ENCODE results near the gene LMAN2. TPM values are rescaled to one million over a fixed set of nuclear protein-coding genes. Genes with fewer than 3 reads are reported as not detected.
"Not testable (repeated sequence)": the region's sequence is repeated elsewhere in the genome, so short reads cannot be mapped to it uniquely, and the experiment has no call there.

LMAN2 gene
- total RNA-seq, 1 donor from 2014 or later = 88.0 TPM

- TF ChIP-seq, protein P1, sequence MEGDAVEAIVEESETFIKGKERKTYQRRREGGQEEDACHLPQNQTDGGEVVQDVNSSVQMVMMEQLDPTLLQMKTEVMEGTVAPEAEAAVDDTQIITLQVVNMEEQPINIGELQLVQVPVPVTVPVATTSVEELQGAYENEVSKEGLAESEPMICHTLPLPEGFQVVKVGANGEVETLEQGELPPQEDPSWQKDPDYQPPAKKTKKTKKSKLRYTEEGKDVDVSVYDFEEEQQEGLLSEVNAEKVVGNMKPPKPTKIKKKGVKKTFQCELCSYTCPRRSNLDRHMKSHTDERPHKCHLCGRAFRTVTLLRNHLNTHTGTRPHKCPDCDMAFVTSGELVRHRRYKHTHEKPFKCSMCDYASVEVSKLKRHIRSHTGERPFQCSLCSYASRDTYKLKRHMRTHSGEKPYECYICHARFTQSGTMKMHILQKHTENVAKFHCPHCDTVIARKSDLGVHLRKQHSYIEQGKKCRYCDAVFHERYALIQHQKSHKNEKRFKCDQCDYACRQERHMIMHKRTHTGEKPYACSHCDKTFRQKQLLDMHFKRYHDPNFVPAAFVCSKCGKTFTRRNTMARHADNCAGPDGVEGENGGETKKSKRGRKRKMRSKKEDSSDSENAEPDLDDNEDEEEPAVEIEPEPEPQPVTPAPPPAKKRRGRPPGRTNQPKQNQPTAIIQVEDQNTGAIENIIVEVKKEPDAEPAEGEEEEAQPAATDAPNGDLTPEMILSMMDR (IDR thresholded peaks at IDR 0.05) = no peak
- ChIA-PET CTCF (interaction anchor here (1.1 to 2.2 kb wide), 9 partner anchors 9 to 222 kb away, joined by 3 to 7 read pairs (median 4); partner anchors contain the start of genes FGFR4 and PDLIM7), POLR2A (interaction anchor here (1.1 to 1.4 kb wide), 2 partner anchors 9 to 201 kb away, joined by 3 to 4 read pairs; partner anchors contain the start of gene DOK3)
- Mint-ChIP-seq H3K4me3 (no peak overlapping the region), H3K9me3 (no peaks in the 10 kb centered on the region), H3K4me1 (peaks cover 64% of the 10 kb centered on the region), H3K36me3 (ENCODE audit: low read depth) (peaks cover 22% of the 10 kb centered on the region), H3K27me3 (no peaks in the 10 kb centered on the region), H3K27ac (peak overlapping the region; percentile 37)
- ATAC-seq (ENCODE audit: low read depth) (no peak), DNase-seq (no peak)
- intact Hi-C loops (cut with micrococcal nuclease) = no loop called here
Measured at GRCh38 chr5:177308740-177309139, 42.7 kb downstream of the LMAN2 start.

DNA sequence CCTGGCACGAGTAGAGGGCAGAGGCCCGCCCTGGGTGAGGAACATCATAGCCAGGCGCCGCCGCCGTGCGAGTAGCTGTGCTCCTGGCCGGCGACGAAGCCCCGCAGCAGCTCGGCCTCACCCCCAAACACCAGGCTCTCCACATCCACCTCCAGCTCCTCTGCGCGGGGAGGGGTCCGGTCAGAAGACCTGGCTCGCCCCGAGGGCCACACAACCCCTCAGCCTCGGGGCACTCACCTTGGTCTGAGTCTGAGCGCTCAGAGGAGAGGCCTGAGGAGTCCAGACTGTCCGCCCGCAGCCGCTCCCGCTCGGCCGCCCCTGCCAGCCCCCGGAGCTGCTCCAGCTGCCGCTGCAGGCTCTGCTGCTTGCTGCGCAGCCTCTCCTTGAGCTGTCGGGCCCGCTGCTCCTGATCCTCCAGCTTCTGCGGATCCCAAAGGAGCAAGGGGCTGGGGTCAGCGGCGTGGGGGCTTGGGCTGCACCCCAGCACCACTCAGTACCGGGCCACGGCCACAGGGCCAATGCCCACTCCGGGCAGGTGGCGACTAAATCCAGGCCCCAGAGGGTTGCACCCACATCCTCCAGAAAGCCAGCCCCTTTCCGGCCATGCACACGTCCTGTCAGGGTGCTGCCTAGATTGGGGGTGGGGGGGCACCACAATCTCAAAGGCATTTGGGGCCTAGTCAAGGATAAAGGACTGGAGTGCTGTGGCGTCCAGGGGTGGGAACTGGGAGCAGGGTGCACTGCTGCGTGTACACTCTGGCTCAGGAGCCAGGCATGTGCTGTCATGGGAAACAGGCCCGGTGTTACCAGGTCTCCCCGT, 43.7 kb downstream of the LMAN2 start:
- H3K36me3 Mint-ChIP-seq (ENCODE audit: low read depth) = peaks cover 25% of the 10 kb centered on the region
- H3K27me3 Mint-ChIP-seq = no peaks in the 10 kb centered on the region
- ChIA-PET POLR2A (interaction anchor here (0.6 to 1.4 kb wide), 3 partner anchors 10 to 202 kb away, joined by 3 to 8 read pairs (median 4); partner anchors contain the start of gene DOK3), CTCF (interaction anchor here (1.1 kb wide), 1 partner anchor 45 kb away, joined by 4 read pairs; no protein-coding TSS in a partner anchor)
- H3K4me1 Mint-ChIP-seq = peaks cover 64% of the 10 kb centered on the region
- intact Hi-C loops (cut with micrococcal nuclease) = no loop called here
- TF ChIP-seq, protein P1 (IDR thresholded peaks at IDR 0.05) = no peak
- ATAC-seq (ENCODE audit: low read depth) (no peak), DNase-seq (no peak)
- H3K4me3 Mint-ChIP-seq = no peak overlapping the region
- no peaks in the 10 kb centered on the region for H3K9me3 Mint-ChIP-seq
- no peak overlapping the region for H3K27ac Mint-ChIP-seq

DNA sequence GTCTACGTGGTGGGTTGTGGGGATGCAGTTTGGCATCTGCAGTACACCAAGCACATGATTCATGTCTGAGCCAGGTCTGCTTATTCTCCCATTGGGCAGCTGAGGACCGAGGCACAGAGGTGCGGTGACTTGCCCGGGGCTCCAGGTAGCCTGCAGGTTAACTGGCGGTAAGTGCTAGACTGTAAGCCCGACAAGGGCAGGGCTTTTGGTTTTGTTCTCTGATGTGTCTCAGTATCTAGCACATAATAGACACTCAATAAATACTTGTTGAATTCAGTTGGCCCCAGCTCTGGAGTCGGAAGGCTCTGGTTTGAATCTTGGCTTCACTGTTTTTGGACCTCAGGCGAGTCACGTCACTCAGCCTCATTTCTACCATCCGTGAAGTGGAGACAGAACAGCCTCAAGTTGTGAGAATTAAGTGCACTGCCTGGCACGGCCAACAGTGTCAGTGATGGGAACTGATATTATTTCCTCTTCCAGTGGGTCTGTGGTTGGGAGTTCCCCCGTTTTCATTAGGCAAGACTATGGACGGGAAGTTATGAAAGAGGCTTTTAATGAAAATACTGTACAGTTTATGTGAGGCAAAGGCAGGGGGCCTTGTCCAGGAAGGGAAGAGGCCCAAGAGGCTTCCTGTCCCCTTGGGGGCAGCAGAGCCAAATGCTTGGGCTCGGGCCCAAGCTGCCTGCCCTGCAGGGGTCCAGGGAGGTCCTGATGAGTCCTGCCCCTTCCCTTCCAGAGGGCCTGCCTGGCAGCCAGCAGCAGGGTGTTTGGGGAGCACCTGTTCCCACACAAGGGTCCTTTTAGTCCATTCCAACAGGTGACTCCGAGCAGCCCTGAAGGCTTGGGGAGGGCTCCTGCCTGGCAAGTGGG, 44.6 kb downstream of the LMAN2 start:
- H3K9me3 Mint-ChIP-seq = no peaks in the 10 kb centered on the region
- DNase-seq (no peak), ATAC-seq (ENCODE audit: low read depth) (no peak)
- H3K27me3 Mint-ChIP-seq = no peaks in the 10 kb centered on the region
- peak overlapping the region; percentile 29 for H3K4me3 Mint-ChIP-seq
- TF ChIP-seq, protein P1 (IDR thresholded peaks at IDR 0.05) = no peak
- intact Hi-C loops (cut with micrococcal nuclease) = no loop called here
- ChIA-PET CTCF (no interaction called here), POLR2A (interaction anchor here (0.5 to 1.0 kb wide), 3 partner anchors 11 to 186 kb away, joined by 3 to 8 read pairs (median 4); no protein-coding TSS in a partner anchor)
- peaks cover 69% of the 10 kb centered on the region for H3K4me1 Mint-ChIP-seq
- H3K27ac Mint-ChIP-seq = peak overlapping the region; percentile 36
- H3K36me3 Mint-ChIP-seq (ENCODE audit: low read depth) = peaks cover 25% of the 10 kb centered on the region

DNA sequence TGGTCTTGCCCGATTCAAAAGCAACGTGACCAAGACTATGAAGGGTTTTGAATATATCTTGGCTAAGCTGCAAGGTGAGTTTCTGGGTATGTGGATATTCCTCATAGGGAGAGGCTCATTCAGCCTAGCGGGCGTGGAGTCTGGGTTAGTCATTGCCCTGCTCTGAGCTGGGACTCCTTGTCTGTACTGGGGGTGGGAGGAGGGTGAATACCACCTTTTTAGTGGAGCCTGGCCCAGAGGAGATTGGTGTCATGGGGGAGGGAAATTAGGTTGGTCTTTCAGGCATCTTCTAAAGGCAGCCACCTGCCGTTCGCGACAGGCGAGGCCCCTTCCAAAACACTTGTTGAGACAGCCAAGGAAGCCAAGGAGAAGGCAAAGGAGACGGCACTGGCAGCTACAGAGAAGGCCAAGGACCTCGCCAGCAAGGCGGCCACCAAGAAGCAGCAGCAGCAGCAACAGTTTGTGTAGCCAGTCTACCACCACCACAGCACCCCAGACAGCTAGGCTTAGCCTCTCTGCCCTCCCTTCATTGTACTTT, 45.3 kb downstream of the LMAN2 start:
- ATAC-seq (ENCODE audit: low read depth); intact Hi-C loops (cut with micrococcal nuclease): not testable (repeated sequence)
- H3K36me3 Mint-ChIP-seq (ENCODE audit: low read depth) = peaks cover 25% of the 10 kb centered on the region

DNA sequence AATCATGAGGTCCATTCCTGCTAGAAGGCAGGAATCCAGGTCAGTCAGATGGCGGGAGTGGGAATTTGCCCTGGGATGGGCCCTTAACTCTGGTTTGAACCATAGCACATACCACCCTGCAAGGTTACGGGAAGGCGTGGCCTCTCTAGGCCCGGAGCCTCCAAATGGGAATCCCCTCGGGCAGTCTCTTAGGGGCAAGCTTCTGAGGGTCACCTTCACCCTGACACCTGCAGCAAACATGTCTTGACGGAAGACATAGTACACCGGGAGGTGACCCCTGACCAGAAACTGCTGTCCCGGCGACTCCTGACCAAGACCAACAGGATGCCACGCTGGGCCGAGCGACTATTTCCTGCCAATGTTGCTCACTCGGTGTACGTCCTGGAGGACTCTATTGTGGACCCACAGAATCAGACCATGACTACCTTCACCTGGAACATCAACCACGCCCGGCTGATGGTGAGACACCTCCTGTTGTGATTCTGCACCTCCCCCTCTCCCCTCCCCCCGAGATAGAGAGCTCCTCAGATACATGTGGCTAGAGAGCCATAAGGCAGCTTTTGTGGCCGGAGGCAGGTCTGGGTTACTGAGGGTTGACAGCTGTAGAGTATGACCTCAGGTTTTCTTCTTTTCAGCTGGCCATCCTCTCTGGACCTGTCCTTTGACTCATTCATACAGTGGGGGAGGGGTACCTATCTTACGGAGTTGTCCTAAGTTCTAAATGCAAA, 46.9 kb downstream of the LMAN2 start:
- no peak for DNase-seq
- no peaks in the 10 kb centered on the region for H3K9me3 Mint-ChIP-seq
- ChIA-PET POLR2A (interaction anchor here (0.6 to 1.0 kb wide), 2 partner anchors 121 to 175 kb away, joined by 3 read pairs; no protein-coding TSS in a partner anchor), CTCF (no interaction called here)
- H3K36me3 Mint-ChIP-seq (ENCODE audit: low read depth) = peaks cover 25% of the 10 kb centered on the region
- TF ChIP-seq, protein P1 (IDR thresholded peaks at IDR 0.05) = no peak
- ATAC-seq (ENCODE audit: low read depth) = no peak
- peaks cover 70% of the 10 kb centered on the region for H3K4me1 Mint-ChIP-seq
- no peaks in the 10 kb centered on the region for H3K27me3 Mint-ChIP-seq
- H3K4me3 Mint-ChIP-seq = peak overlapping the region; percentile 90
- H3K27ac Mint-ChIP-seq = peak overlapping the region; percentile 80
- intact Hi-C loops (cut with micrococcal nuclease) = loop anchor here (5.0 kb wide), 3 partner anchors 297 to 917 kb away; partner anchors contain the start of genes HIGD2A, NOP16, RNF44 and UIMC1

More for the DNA sequence above, 45.3 kb downstream of the LMAN2 start:
- CTCF ChIA-PET, POLR2A ChIA-PET, H3K9me3 Mint-ChIP-seq, DNase-seq, H3K27me3 Mint-ChIP-seq, H3K27ac Mint-ChIP-seq: not testable (repeated sequence)
- H3K4me1 Mint-ChIP-seq = peaks cover 71% of the 10 kb centered on the region
- H3K4me3 Mint-ChIP-seq = peak overlapping the region; percentile 19
